ENCODE data around the gene MORN4.
"Not testable (repeated sequence)": the region's sequence is repeated elsewhere in the genome, so short reads cannot be mapped to it uniquely, and the experiment has no call there.

Gene MORN4

GRCh38 chr10:97647556-97647955 is 14.3 kb upstream of the MORN4 start:
- TF ChIP-seq CTCF (IDR thresholded peaks at IDR 0.05; ENCODE audit: low read depth, low read length, missing control alignments): no peak
- in situ Hi-C loops (cut with HindIII; ENCODE audit: low pct_ligation_motif_present, low sequenced_read_pairs): no loop called here
- H3K27ac ChIP-seq: no peak overlapping the region
- no peaks in the 10 kb centered on the region for H3K27me3 ChIP-seq (replicated peaks)
- H3K4me3 ChIP-seq (ENCODE audit: low read depth, low read length): no peak overlapping the region
- H3K36me3 ChIP-seq (replicated peaks): peaks cover 34% of the 10 kb centered on the region
- DNase-seq: no peak

- in situ Hi-C loops (cut with HindIII; ENCODE audit: low pct_ligation_motif_present, low sequenced_read_pairs): no loop called here
- no peak for TF ChIP-seq CTCF (IDR thresholded peaks at IDR 0.05; ENCODE audit: low read depth, low read length, missing control alignments)
- Histone ChIP-seq H3K27ac (no peak overlapping the region), H3K4me3 (ENCODE audit: low read depth, low read length) (no peak overlapping the region), H3K27me3 (replicated peaks) (no peaks in the 10 kb centered on the region), H3K36me3 (replicated peaks) (peaks cover 15% of the 10 kb centered on the region)
- no peak for DNase-seq
These were observed 11.6 kb upstream of the MORN4 start for GRCh38 chr10:97644936-97645335.

- in situ Hi-C loops (cut with HindIII; ENCODE audit: low pct_ligation_motif_present, low sequenced_read_pairs): no loop called here
- DNase-seq: no peak
- TF ChIP-seq CTCF (IDR thresholded peaks at IDR 0.05; ENCODE audit: low read depth, low read length, missing control alignments): no peak
- H3K4me3 ChIP-seq (ENCODE audit: low read depth, low read length): no peak overlapping the region
- H3K36me3 ChIP-seq (replicated peaks): peaks cover 15% of the 10 kb centered on the region
- no peaks in the 10 kb centered on the region for H3K27me3 ChIP-seq (replicated peaks)
- no peak overlapping the region for H3K27ac ChIP-seq
These were observed 10.2 kb upstream of the MORN4 start for GRCh38 chr10:97643441-97643985.

GRCh38 chr10:97642471-97643159 is 9.3 kb upstream of the MORN4 start:
- H3K27me3 ChIP-seq (replicated peaks); H3K27ac ChIP-seq; in situ Hi-C loops (cut with HindIII; ENCODE audit: low pct_ligation_motif_present, low sequenced_read_pairs); DNase-seq; H3K4me3 ChIP-seq (ENCODE audit: low read depth, low read length): not testable (repeated sequence)
- H3K36me3 ChIP-seq (replicated peaks): peaks cover 15% of the 10 kb centered on the region

GRCh38 chr10:97640868-97641811 is 7.8 kb upstream of the MORN4 start:
- H3K27ac ChIP-seq: peak overlapping the region; percentile 61
- H3K27me3 ChIP-seq (replicated peaks): no peaks in the 10 kb centered on the region
- peak; percentile 25 for DNase-seq
- peak overlapping the region; percentile 81 for H3K4me3 ChIP-seq (ENCODE audit: low read depth, low read length)
- in situ Hi-C loops (cut with HindIII; ENCODE audit: low pct_ligation_motif_present, low sequenced_read_pairs): no loop called here
- no peak for TF ChIP-seq CTCF (IDR thresholded peaks at IDR 0.05; ENCODE audit: low read depth, low read length, missing control alignments)
- peaks cover 10% of the 10 kb centered on the region for H3K36me3 ChIP-seq (replicated peaks)
